ENCODE results near the gene WDR4.
"Not testable (repeated sequence)": the region's sequence is repeated elsewhere in the genome, so short reads cannot be mapped to it uniquely, and the experiment has no call there.

WDR4 gene

DNA sequence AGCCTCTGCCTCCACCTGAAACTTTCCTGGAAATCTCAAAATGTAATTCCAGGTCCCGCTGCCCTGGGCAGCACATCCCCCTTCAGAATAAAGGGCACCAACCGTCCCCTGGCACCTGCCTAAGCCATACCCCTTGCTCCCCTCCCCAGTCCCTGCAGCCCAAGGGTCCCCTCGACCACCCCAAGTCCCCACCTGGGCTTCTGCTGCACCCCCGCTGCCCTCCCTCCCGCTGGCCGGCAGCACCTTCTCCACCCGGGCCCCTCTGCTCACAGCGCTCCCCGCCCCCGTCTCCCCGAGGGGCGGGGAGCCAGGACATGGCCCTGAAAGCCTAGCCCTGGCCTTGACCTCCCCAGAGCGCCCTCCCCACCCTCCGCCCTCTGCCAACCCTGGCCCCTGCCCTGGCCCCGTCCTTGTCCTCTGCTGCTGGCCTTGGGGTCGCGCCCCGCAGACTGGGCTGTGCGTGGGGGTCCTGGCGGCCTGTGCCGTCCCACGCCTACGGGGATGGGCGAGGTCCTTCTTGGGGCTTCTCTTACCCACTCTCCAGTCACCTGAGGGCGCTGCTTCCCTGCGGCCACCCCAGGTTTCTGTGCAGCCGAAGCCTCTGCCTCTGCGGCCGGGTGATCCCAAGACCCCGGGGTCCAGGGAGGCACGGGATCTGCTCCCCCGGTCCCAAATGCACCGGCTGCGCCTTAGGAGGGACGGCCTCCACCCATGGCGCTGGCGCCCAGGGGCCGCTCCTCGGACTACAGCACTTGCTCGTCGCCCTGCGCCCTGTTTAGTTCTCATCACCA lies 41.7 kb downstream of the WDR4 start:
- peak in 1 of 2 donors; percentile 13 for DNase-seq

DNA sequence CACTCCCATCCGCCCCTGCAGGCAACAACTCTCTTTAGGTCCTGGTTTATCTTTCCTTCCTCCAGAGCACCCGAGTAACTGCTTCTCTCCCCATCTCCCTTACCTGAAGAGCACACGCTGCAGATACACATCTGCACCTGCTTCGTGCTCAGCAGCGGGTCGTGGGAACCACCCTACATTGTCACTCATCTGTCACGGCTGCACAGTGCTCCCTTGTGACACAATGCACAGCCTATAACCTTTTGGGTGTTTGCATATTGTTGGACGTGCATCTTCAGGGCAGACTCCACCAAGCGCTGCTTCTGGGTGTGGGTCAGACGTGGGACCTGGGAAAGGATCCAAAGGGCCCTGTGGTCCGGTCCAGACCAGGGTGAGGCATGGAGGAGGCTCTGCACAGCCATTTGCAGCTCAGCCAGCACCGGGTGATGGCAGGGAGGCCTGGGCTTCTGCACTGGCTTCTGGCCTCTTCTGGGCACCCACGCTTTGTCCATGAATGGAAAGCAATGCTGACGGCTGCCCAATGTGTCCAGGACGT lies 42.5 kb downstream of the WDR4 start:
- DNase-seq, result peak in 1 of 2 donors; percentile 20

DNA sequence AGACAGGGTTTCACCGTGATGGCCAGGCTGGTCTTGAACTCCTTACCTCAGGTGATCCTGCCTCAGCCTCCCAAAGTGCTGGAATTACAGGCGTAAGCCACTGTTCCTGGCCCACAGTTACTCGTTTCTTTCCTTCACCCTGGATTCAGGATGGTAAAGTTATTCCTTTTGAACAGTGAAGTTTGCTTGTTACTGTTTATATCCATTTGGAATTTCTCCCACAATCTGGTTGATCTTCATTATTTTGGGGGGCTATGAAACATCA lies 43.0 kb downstream of the WDR4 start:
- peak in 1 of 2 donors; percentile 11 for DNase-seq

DNA sequence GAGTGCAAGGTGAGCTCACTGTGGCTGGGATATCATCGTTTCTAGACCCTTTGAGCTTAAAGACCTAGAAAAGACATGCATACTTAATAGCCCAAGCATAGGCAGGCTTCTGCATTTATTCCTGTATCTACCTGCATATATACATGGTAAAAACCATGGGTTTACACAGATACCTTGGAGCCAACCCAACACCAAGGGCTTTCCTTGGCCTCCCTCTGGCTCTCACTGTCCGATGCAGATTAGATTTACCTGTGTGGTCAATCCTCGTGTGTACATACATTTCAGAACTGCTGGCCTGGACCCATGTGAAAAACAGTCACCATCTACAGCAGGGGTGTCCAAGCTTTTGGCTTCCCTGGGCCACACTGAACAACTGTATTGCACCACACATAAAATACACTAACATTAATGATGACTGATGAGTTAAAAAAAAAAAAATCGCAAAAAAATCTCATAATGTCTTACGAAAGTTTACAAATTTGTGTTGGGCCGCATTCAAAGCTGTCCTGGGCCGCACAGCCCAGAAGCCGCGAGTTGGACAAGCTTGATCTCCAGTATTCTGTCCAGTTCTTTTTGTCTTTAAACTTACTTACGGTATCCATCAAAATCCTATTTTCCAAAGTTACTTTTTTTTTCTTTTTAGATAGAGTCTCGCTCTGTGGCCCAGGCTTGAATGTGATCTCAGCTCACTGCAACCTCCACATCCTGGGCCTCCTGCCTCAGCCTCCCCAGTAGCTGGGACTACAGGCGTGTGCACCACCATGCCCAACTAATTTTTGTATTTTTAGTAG lies 43.5 kb downstream of the WDR4 start:
- no peak for DNase-seq

DNA sequence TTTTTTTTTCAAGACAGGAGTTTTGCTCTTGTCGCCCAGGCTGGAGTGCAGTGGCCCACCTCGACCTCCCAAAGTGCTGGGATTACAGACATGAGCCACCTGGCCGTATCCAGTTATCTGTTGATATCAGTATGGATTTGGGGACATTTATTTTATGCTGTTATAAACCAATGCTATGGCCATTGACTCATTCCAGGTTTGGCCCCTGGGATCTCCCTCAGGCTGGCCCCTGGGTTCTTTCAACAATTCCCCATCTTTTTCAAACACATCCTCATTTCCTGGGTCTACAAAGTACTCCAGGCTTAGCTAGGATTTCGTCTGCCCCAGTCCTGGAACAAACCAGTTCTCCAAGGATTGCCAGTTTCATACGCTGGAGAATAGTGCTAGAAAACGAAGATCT lies 44.1 kb downstream of the WDR4 start:
- DNase-seq, result no peak

DNA sequence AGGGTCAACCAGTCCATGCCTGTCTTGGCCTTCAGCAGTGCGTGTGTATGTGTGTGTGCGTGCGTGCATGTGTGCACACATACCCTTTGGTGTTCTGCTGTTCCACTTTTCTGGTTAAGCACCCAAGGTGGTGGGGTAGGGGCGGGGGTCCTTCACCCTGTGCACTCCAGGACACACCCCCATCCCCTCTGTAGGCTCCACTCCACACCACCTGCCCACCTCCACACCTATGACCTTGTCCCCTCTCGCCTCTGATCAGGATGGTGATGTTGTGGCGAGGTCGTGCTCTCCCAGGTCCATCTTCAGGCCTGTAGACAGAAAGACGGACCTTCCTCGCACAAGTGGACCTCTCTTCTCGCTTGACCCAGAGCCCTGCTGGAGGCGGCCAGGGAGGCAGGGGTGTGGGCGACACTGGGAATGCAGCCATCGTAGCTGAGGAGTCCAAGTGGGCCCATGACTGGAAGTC lies 44.6 kb downstream of the WDR4 start:
- no peak for DNase-seq

DNA sequence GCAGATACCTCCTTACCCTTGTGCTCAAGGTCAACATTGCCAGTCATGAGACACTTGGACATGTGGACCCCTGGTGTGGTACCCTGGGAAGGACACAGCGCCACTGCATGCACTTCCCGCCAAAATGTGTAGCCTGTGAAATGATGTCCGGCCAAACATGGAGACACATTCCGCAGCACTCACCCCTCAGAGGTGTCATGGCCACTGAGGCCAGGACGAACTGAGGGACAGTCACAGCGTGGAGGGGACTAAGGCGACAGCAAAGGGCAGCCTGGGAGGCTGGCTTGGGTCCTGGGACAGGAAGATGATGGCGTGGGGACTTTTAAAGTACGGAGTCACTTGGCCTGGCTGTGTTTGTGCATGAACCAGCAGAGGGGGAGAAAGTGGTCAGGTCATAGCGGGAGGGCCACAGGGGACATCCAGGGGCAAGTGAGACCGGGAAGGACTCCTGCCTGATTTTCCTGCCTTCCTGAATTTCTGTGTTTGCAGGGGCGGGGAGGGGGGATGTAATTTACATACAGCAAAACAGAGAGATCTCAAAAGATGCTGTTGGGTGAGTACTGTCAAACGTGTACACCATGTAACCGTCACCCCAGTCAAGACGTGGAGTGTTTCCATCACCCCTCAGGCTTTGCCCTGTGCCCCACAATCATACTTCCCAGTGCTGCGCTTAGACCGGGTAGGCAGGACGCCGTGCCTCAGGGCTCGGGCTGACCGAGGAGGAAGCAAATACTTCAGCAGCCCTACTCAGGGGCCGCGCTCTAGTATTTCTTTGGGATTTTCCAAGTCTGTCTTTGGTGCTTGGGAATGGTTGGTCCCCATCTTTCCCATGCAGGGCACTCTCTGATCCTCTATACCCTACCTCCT lies 45.2 kb downstream of the WDR4 start:
- DNase-seq, result no peak

DNA sequence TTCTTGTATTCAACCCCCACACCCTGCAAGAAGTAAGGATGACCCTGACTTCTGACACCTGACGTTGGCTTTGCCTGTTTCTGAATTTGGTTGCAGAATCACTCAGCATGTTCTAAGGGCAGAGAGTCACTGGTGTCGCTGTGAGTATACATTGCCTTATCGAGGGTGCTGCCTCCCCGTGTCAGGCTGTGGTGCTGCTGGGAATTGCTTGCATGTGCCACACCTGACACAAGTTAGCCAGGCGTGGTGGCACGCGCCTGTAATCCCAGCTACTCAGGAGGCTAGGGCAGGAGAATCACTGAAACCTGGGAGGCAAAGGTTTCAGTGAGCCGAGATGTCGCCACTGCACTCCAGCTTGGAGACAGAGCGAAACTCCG lies 45.9 kb downstream of the WDR4 start:
- peak; percentile 62 to 64 for DNase-seq

DNA sequence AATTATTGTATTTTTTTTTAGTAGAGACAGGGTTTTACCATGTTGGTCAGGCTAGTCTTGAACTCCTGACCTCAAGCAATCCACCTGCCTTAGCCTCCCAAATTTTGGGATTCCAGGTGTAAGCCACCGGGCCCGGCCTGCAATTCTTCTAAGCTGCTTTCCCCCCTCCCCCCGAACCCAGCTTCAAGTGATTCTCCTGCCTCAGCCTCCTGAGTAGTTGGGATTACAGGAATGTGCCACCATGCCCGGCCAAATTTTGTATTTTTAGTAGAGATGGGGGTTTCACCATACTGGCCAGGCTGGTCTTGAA lies 47.1 kb downstream of the WDR4 start:
- DNase-seq, result not testable (repeated sequence)

DNA sequence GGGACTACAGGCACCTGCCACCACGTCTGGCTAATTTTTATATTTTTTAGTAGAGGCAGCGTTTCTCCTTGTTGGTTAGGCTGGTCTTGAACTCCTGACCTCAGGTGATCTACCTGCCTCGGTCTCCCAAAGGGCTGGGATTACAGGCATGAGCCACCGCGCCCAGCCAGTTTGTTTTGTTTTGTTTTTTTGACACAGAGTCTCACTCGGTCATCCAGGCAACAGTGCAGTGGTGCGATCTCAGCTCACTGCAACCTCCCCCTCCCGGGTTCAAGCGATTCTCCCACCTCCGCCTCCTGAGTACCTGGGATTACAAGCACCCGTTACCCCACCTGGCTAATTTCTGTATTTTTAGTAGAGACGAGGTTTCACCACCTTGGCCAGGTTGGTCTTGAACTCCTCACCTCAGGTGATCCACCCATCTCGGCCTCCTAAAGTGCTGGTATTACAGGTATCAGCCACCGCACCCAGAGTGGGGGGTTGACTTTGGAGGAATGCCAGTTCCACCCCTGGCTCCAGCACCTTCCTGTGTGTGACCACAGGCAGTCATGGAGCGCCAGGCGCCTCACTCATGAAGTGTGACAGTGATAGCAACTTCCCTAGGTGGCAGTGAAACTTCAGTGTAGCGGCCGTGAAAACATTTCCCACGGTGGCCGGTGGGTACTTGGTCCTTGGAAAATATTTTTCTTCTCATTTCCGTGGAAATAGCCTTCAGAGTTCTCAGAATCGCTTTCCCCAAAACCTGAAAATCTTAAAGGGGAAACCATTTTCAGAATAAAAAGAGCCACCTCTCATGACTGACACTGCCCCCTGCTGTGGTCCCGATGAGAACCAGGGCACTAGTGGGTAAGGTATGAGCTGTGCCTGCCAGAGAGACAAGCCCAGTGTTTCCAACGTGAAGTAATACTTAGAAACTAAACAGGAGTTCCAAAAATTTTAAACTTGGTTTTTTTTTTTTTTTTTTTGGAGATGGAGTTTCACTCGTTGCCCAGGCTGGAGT lies 48.6 kb downstream of the WDR4 start:
- peak in 1 of 2 donors; percentile 24 for DNase-seq

DNA sequence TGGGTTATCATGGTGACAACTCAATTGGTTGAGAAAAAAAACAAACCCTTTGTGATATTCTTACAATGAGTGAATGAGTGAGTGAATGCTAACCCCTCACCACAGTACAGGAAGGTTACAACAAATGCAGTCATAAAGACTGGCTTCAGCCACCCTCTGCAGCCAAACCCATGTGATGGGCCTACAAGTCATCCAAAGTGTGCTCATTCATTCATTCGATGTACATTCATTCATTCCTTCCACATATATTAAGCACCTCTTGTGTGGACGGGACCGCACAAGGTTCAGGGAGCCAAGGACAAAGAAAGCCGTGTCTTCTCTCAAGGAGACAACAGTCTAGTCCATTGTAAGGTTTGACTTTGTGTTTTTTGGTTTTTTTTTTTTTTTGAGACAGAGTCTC lies 49.4 kb downstream of the WDR4 start:
- DNase-seq, result no peak

DNA sequence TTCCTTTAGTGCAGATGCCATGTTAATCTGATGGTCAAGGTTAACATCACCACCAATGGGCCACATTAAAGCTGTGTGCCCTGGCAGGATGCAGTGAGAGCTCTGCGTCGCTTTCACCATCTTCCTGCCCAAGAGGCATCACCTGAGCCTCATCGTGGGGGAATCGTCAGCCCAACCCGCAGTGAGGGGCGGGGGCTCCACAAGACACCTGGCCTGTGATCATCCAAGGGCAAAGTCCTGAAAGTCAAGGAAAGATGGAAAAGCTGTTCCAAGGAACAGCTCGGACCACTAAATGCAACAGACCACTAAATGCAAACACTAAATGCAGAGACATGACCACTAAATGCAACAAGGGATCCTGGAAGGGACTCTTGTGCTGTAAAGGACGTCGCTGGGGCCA lies 49.9 kb downstream of the WDR4 start:
- no peak for DNase-seq

DNA sequence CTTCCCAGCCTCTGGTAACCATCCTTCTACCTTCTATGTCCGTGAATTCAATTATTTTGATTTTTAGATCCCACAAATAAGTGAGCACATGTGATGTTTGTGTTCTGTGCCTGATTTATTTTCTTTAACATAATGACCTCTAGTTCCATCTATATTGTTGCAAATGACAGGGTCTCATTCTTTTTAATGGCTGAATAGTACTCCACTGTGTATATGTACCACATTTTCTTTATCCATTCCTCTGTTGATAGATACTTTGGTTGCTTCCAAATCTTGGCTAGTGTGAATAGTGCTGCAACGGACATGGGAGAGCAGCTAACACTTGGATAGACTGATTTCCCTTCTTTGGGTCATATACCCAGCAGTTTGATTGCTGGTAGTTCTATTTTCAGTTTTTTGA lies 51.8 kb downstream of the WDR4 start:
- DNase-seq, result no peak

DNA sequence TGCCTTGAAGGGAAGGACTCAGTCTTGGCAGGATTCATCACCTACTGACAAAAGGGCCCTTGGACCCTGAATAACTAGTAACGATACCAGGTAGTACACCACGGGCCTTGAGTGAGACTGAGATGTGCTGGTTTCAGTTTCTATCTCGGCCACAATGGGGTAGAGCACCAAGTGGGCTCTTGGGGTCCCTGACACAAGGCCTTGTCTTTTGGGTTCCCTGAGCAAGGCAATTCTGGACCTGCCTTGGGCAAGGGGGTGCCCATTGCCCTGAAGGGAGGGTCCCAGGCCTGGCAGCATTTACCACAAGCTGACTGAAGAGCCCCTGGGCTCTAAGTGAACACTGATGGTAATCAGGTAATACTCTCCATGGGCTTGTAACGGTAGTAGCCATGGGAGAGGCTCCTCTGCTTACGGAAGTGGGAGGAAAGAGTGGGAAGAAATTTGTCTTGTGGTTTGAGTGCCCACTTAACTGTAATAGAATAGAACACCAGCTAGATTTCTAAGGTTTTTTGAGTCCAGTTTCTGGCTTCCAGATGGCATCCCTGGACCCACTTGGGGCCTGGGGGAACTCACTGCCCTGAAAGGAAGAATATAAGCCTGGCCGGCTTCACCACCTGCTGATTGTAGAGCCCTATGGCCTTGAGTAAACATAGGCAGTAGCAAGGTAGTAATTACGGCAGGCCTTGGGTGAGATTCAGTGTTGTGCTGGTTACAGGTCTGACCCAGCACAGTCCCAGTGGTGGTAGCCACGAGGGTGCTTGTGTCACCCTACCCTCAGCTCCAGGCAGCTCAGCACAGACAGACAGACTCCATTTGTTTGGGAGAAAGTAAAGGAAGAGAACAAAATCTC lies 58.5 kb downstream of the WDR4 start:
- no peak for DNase-seq

DNA sequence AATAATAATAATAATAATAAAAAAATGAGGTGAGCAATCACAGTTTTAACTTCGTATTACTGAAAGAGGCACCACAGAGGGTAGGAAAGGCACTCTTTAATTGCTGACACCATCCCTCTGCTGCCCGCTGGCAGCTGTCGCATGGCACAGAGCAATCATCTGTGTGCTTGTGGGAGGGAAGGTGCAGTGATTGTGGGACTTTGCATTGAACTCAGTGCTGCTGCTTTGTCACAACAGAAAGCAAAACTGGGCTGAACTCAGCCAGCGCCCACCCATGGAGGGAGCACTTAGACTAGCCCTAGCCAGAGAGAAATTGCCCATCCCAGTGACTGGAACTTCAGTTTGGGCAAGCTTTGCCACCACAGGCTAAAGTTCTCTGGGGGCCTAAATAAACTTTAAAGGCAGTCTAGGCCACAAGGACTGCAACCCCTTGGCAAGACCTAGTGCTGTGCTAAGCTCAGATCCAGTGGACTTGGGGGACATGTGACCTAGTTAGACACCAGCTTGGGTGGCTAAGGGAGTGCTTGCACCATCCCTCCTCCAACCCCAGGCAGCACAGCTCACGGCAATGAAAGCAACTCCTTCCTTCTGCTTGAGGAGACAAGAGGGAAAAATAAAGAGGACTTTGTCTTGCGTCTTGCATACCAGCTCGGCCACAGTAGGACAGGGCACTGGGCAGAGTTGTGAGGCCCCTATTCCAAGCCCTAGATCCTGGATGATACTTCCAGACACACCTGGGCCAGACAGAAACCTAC lies 59.3 kb downstream of the WDR4 start:
- DNase-seq, result no peak

DNA sequence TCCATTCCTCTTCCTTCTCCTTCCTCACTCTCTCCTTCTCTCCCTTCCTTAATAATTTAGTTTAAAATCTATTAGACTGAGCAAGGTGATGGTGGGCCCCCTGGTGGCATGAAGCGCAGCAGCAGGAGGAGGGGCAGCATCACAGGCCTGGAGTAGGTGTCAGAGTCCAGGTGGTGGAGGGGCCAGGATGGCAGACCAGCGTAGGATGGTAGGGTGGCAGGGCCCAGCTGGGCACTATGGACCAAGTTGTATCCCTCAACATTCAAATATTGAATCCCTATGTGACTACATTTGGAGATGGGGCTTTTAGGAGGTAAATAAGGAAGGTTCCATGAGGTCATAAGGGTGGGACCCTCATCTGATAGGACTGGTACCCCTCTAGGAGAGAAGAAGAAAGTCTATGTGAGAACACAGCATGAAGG lies 61.0 kb downstream of the WDR4 start:
- DNase-seq, result peak; percentile 66 to 71

DNA sequence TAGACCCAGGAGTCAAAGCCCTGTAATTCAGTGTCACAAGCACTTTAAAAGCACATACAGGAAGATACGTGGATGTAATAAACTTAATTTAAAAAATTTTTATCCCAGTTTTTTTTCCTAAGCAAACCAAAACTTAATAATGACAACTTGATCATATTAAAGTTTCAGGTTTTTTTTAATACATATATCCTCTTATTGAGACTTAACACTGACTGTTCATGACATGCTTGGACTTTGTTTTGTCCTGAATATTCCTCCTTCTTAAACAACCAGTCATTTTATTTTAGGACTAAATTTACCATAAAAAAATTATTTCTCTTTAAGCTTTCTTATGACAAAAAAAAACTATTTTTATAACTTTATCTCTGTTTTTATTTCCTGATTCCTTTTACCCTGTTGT lies 64.1 kb downstream of the WDR4 start:
- DNase-seq, result no peak

DNA sequence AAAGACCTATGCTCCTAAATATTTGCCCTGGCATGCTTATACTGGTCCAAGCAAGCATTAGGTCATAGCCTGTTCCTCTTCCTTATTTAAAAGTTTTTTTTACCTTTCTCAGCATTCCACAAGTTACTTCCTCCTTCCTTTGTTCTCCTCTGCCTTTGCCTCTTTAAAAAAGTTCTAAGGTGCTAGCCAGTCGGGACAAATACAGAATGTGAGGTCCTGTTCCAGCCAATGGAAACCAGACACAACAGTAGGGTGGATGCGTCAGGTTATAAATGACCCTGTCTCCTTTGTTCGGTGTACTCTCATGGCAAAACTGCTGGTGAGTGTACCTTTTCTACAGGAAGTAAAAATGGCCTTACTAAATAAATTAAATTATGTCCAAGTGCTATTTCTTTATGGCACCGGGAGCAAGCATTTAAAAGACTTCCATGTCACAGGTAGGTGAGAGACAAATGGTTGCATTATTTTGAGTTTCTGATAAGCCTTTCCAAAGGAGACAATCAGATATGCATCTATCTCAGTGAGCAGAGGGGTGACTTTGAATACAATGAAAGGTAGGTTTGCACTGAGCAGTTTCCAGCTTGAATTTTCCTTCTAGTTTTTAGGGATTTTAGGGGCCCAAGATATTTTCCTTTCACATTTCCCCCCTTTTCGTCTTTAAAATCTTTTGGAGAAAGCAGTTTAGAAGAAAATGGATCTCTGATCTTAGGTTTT lies 66.7 kb downstream of the WDR4 start:
- DNase-seq, result not testable (repeated sequence)

DNA sequence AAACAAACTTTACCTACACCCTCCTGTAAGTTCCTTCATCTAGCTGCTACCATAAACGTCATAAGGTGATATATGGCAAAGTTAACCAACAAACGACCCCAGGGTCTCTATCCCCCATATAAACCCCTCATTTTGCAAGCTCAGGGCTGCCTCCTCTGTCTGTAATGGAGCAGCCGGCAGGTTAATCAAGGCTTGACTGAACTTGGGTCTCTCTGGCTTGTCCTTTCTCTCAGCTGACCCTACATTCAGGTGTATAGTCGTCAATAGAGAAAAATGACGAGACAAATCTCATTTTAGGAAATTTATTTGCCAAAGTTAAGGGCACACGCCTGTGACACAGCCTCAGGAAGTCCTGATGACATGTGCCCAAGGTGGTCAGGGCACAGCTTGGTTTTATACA lies 67.4 kb downstream of the WDR4 start:
- DNase-seq, result no peak
